BE2C (cell line): Measurements from ENCODE around the gene CCDC28B.

Experiments used
- DNase-seq: peaks from one replicate; pipeline ENCODE4 v3.0.0-alpha.2; 2020
- H3K27me3 ChIP-seq: fragments of 250-450 bp; sonication (Bioruptor Pico); 2 replicates; pipeline ENCODE4 v1.5.1; 2020; ENCODE audit warnings: mild to moderate bottlenecking
- H3K36me3 ChIP-seq: fragments of 250-450 bp; sonication (Bioruptor Pico); 2 replicates; pipeline ENCODE4 v1.5.1; 2020; ENCODE audit warnings: mild to moderate bottlenecking
- H3K4me1 ChIP-seq: fragments of 250-450 bp; sonication (Bioruptor Pico); 2 replicates; pipeline ENCODE4 v1.5.1; 2020
- H3K4me3 ChIP-seq: 2 replicates; pipeline ENCODE4 v1.5.1; 2011; ENCODE audit warnings: low read depth, low read length
- H3K9me3 ChIP-seq: fragments of 250-450 bp; sonication (Bioruptor Pico); 2 replicates; pipeline ENCODE4 v1.5.1; 2020
- TF ChIP-seq, protein P1 (sequence below): IDR thresholded peaks from 2 replicates; pipeline ENCODE4 v1.5.1; 2012; ENCODE audit warnings: mild to moderate bottlenecking, low read depth, low read length

Gene CCDC28B

DNA sequence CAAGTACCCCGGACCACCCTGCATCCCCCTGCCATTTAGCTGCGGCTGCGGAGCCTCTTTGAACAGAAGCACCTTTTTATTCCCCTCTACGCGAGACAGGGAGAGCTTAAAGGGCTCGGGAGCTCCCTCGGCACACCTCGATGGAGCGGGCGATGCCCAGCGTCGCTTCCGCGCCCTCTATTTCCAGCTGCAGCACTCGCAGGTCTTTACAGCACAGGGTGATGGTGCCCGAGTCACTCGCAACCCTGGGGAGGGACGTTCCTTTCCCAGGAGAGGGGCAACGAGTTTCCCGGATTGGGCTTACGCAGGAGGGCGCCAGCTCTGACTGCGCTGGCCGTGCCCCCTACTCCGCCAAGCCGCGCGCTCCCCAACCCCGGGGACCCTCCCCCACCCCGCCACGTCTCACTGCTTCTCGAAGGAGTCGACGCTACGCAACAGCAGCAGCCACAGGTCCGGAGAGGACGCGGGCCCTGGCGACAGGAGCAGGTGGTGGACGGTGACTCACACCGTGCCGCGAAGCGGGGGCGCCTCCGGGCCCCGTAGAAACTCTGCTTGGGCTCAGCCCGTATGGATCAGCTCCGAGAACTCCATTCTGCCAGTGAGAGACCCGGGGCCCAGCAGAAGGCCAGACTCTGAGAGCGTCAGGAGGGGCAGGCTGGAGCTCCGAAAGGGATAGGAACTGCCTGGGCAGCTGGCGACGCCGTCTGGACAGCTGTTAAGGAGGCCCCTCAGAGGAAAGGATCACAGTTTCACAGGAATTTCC, 40.8 kb downstream of the CCDC28B start:
- DNase-seq, result peak; percentile 46
- TF ChIP-seq, protein P1, sequence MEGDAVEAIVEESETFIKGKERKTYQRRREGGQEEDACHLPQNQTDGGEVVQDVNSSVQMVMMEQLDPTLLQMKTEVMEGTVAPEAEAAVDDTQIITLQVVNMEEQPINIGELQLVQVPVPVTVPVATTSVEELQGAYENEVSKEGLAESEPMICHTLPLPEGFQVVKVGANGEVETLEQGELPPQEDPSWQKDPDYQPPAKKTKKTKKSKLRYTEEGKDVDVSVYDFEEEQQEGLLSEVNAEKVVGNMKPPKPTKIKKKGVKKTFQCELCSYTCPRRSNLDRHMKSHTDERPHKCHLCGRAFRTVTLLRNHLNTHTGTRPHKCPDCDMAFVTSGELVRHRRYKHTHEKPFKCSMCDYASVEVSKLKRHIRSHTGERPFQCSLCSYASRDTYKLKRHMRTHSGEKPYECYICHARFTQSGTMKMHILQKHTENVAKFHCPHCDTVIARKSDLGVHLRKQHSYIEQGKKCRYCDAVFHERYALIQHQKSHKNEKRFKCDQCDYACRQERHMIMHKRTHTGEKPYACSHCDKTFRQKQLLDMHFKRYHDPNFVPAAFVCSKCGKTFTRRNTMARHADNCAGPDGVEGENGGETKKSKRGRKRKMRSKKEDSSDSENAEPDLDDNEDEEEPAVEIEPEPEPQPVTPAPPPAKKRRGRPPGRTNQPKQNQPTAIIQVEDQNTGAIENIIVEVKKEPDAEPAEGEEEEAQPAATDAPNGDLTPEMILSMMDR, result no peak
- H3K4me3 ChIP-seq, result peak overlapping the region; percentile 64
- no peaks in the 10 kb centered on the region for H3K27me3 ChIP-seq
- no peaks in the 10 kb centered on the region for H3K4me1 ChIP-seq
- no peaks in the 10 kb centered on the region for H3K36me3 ChIP-seq
- H3K9me3 ChIP-seq, result no peaks in the 10 kb centered on the region

DNA sequence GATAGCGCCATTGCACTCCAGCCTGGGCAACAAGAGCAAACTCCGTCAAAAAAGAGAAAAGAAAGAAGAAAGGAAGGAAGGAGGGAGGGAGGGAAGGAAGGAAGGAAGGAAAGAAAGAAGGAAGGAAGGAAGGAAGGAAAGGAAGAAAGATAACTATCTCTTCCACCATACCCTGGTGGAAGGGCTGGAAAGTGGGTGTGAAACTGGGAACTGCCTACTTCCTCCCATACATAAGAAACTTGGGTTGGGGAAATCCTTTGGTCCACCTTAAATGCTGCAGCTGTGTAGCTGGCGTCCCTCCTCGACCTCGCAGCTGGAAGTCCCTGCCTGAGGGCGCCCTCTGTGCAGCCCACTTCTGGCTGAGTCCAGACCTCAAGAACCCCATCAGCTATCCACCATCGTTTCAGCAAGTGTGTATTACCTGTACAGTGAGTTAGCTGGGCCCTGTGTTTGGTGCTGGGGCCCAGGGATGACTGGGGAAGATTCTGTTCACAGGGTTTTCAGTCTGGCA, 42.0 kb downstream of the CCDC28B start:
- no peak for DNase-seq
- Histone ChIP-seq H3K27me3 (no peaks in the 10 kb centered on the region), H3K4me1 (no peaks in the 10 kb centered on the region), H3K36me3 (no peaks in the 10 kb centered on the region), H3K9me3 (no peaks in the 10 kb centered on the region), H3K4me3 (no peak overlapping the region)
- TF ChIP-seq, protein P1, result no peak

DNA sequence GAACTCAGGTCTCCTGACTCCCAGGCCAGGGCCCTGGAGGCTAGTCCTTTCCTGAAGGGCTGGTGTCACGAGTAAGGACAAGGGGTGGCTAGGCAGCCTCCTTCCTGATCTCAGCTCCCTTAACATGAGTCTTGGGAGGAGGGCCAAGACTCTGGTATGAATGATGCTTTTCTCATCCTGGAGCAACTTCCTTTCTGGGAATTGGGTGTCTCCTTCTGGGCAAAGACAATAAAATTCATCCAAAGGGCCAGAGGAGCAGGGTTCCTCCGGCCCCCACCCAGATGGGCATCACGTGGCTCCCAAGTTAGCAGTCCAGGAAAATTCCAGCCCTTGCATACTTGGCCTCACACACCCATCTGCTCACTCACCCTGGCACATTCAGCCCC, 46.5 kb downstream of the CCDC28B start, which contains the start of gene FAM167B:
Gene FAM167B, plus strand, starts transcription at position 335 of the 386 bp plus-strand sequence. CDS start 200 bp downstream, outside the sequence.
- Histone ChIP-seq H3K4me3 (no peak within 1 kb of the TSS), H3K9me3 (no peaks in the 10 kb centered on the region), H3K4me1 (no peaks in the 10 kb centered on the region), H3K36me3 (no peaks in the 10 kb centered on the region), H3K27me3 (no peaks in the 10 kb centered on the region)
- TF ChIP-seq, protein P1, result no peak
- no peak for DNase-seq

DNA sequence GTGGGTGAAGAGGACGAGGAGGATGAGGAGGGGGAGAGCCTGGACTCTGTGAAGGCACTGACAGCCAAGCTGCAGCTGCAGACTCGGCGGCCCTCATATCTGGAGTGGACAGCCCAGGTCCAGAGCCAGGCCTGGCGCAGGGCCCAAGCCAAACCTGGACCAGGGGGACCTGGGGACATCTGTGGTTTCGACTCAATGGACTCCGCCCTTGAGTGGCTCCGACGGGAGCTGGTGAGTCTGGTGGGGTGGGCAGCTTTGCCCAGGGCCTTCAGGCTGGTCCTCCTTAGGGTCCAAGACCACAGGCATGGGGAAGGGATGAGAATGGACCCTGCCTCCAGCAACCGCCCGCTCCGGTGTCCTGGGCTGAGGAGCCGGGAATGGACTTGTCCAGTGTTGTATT, 47.1 kb downstream of the CCDC28B start:
- DNase-seq, result no peak
- Histone ChIP-seq H3K4me3 (no peak overlapping the region), H3K27me3 (no peaks in the 10 kb centered on the region), H3K36me3 (no peaks in the 10 kb centered on the region), H3K9me3 (no peaks in the 10 kb centered on the region), H3K4me1 (no peaks in the 10 kb centered on the region)
- TF ChIP-seq, protein P1, result no peak

DNA sequence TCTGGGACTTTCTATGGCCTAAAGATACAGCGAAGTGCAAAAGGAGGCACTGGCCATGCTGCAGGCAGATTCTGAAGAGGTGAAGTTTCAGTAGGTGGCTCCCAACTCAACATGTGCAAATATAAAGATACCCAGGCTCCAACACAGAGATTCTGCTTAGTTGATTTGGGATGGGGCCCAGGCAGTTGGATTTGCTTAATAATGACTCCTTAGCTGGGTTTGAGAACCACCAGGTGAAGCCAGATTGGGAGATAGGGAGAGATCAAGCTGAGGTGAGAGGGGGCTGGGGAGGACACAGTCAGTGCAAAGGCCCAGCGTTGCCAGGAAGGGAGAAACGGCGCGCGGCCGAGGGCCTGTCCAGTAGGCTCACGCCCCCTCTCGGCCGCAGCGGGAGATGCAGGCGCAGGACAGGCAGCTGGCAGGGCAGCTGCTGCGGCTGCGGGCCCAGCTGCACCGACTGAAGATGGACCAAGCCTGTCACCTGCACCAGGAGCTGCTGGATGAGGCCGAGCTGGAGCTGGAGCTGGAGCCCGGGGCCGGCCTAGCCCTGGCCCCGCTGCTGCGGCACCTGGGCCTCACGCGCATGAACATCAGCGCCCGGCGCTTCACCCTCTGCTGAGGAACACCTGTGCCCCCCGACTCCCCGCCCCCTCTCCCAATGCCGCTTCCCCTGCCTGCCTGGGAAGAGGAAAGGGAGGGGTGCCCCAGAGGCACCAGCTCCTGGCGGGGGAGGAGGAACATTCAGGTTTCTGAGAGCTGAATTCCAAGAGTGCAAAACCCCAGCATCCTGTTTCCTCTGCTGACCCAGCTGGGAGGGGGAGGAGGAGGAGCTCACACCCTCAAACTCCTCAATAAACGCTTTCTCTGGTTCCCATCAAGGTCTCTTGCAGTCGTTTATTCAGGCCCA, 47.8 kb downstream of the CCDC28B start:
- Histone ChIP-seq H3K4me3 (no peak overlapping the region), H3K9me3 (no peaks in the 10 kb centered on the region), H3K36me3 (no peaks in the 10 kb centered on the region), H3K4me1 (no peaks in the 10 kb centered on the region), H3K27me3 (no peaks in the 10 kb centered on the region)
- TF ChIP-seq, protein P1, result peak; percentile 52
- DNase-seq, result peak; percentile 71
